WTC11 (cell line): Measurements from ENCODE around the gene VSTM2B.

Experiments
- FOXP4 ChIP-seq: sonication (generic); formaldehyde crosslinking; IDR thresholded peaks from 2 replicates; pipeline ENCODE4 v1.8.0; 2022; ENCODE audit warnings: mild to moderate bottlenecking, missing genetic modification reagents
- NR3C1 ChIP-seq: sonication (generic); formaldehyde crosslinking; conservative IDR thresholded peaks from 2 replicates; pipeline ENCODE4 v1.8.1; 2023; ENCODE audit warnings: low read depth, mild to moderate bottlenecking, missing genetic modification reagents

- no peak for TF ChIP-seq FOXP4 (CRISPR knock-in tag)
- TF ChIP-seq NR3C1 (CRISPR knock-in tag) = no peak
Measured at GRCh38 chr19:29578349-29578748, 52.6 kb downstream of the VSTM2B start.
